HG02798 (cell line): ENCODE data around the gene DCTN3.
A peak's percentile ranks its signal among the peaks of the same experiment; 100 is the strongest.

Experiments used
- ATAC-seq: cut with Tn5 transposase; IDR thresholded peaks from one replicate; pipeline ENCODE4 v1.9.1; 2021; ENCODE audit warnings: mild to moderate bottlenecking; ENCODE audit not compliant: unreplicated experiment, poor library complexity

DCTN3 gene

DNA sequence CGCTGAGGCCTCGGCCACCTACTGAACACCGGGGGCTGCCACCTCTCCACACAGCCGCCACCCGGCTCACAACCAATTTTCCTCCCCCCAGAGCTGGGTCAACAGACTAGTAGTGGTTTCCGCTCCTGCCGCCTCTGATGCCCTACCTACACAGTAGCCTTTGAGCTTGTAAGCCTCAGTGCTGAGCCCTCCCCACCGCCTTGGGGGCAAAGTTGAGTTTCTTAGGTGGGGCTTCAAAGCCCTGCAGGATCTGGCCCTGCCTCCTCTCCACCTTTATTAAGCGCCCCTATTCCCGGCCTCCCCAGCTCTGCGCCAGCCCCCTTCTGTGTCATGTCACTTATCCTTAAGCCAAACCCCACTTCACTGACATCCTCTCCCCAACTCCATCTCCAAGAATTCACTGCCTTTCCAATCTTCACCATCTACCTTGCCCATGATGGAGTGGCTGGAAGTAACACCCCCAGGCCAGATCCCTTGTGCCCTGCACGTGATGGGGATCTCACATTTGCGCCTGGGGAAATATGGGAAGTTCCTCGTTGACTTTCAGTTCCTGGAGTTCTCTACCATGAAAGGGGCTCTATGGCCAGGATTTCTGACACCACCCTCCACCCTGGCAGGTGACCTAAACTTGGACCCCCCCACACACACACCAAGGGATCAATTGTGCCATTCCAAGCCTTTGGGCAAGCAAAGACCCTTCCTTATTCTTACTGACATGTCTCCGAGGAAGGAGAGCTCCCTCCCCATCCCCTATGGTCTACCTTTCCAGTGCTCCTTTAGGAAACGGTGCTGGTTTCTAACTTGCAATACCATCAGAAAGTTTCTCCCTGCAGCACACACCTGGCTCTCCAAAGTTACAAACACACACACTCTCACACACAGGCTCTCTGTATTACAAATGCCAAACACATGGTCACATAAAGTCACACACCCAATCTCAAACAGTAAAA is 28.1 kb downstream of the DCTN3 start:
- ATAC-seq, result no peak

DNA sequence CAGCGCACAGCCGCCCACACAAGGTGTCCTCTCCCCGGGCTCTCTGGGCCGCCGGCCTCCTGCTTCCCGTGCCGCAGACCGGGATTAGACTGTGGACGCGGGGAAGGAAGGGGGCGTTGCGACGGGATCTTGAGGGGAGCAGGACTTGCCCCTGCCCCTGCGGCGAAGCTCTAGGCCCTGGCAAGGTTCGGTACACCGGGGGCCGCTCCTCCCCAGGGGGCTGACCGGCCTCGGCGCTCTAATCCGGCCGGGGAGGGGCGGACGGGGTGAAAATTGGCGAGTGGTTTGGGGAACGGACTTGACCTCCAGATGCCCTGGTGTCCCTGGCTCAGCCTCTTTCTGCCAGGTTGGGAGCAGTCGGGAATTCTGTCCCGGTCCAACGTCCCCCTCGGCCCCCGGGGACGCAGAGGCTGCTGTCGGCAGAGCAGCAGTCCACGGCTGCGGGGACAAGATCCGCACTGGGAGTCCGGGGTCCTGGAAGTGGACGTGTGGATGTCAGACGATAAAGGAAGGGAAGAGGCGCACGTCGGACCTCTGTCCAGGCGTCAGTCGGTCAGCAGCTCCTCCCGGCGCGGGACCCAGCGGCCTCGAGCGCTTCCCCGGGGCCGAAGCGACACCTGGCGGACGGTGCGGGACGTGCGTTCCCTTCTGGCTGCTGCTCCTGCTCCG is 28.9 kb downstream of the DCTN3 start:
- ATAC-seq, result peak; percentile 85

DNA sequence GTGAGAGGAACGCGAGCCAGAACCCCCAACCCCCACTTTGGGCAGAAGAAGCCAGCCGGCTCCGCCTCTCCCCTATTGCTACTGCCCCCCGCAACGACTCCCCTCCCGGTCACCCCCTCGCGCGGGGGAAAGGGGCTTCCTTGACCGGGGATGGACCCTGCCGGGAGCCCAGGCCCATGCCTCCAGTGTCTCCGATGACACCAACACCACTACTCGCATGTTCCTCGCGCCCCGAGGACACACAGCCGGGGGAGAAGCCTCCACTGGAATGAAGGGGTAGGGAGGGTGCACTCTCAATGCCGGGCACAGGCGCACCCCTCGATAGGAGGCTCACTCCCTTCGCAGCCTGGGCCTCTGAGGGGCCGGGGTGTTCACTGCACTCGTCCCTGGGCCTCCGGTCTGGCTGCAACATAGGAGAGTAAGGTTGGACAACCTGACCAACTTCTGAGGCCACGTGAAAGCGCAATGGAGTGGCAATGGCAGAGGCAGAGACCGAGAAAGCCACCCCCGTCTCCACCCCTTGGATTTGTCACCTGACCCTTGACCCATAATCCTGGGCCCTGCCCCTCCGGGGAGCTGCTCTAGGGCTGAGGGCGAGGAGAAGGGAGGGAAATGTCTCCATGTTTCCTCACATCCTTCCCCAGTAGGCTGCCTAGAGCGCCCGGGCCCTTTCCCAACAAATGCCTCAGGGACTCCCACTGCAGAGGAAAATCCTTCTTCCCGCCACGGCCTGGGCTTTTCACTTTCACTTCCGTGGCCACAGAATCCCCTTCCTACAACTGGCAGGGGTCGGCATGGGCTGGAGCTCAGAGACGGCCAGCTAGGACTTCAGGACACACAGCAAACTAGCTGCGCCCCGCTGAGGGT is 29.7 kb downstream of the DCTN3 start:
- ATAC-seq, result no peak

DNA sequence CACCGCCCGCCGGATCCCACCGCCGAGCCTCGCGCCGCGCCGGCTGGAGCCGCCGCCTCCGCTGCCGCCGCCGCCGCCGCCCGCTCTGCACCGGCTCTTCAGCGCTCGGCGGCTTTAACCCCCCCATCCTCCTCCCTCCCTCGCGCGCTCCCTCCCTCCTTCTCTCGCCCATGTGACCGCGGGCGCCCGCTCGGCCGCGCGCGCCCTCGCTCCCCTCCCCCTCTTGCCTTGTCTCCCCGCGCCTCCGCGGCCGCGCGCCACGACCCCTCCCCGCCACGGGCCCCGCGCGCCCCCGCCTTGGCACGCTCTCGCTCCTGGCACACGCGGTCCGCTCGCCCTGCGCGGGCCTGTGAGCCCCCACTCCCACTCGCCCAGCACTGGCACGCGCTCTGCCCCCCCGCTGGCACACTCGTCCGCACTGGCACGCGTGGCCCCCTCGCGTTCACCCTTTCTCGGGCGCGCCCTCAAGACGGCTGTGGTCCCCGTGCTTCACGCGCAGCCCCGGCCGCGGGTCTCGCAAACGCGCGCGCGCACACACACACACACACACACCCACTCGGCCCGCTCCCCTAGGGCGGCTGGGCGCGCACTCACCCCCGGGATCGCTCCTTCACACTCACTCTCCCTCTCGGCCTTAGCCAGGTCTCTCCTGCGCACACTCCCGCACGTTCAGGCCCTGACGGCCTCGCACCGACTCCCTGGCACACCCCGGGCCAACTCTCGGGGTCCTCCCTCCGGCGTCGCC is 30.5 kb downstream of the DCTN3 start, which contains the start of gene CNTFR:
Gene CNTFR, minus strand, starts transcription at position 89 of the 745 bp plus-strand sequence. CDS start 20,743 bp downstream, outside the sequence.
- ATAC-seq, result no peak

DNA sequence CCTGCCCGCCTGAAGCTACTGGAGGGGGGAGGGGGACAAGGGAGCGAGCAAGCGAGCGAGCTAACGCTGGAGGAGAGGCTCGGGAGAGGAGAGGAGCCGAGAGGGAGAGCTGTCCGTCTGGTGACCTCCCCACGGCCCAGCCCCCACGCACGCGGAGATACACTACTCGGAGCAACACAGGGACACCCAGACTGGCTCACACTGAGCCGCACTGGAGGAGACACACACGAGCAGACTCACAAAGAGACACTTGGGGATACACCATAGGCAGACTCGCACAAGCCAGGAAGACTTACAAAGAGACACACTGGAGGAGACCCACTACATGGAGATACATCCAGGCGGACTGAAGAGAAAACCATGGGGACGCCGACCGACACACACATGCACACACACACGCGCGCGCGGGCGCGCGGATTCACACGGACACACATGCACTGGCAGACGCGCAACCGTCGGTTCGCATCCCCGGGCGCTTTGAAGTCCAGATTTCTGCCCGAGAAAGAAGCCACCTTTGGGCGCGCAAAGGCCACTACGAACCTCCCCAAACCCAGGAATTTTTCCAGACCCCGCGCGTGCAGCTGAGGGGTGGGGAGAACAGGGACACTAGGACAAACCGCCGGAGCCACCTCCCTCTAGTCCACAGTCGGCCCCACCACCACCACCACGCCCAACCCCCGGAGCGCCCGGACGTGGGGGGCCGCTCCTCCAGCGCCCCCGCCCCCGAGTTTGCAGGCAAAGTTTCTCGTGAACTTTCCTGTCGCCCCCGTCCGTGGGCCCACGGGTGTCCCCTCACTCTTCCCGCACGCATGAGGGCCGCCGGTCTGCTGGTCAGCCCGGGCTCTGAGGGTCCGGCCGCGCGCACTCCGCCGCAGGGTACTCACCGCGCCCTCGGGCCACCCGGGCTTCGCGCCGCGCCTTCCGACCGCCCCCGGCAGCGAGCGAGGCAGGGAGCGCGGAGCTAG is 31.3 kb downstream of the DCTN3 start:
- ATAC-seq, result no peak

DNA sequence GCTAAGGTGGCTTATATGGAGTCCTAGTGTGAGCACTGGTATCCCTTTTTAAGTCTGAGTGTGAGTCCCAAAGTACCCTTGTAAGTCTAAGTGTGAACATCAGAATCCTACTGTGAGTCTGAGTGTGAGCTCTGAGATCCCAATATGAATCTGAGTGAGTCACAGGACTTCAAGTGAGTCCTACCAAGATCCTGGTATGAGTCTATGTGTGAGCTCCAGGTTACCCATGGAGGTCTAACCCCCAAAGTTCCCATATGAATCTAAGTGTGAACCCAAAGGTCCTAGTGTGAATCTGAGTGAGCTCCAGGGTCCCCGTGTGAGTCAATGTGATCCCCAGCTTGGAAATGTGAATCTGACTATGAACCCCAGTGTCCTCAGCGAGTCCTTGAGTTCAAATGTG is 33.0 kb downstream of the DCTN3 start:
- ATAC-seq, result no peak

DNA sequence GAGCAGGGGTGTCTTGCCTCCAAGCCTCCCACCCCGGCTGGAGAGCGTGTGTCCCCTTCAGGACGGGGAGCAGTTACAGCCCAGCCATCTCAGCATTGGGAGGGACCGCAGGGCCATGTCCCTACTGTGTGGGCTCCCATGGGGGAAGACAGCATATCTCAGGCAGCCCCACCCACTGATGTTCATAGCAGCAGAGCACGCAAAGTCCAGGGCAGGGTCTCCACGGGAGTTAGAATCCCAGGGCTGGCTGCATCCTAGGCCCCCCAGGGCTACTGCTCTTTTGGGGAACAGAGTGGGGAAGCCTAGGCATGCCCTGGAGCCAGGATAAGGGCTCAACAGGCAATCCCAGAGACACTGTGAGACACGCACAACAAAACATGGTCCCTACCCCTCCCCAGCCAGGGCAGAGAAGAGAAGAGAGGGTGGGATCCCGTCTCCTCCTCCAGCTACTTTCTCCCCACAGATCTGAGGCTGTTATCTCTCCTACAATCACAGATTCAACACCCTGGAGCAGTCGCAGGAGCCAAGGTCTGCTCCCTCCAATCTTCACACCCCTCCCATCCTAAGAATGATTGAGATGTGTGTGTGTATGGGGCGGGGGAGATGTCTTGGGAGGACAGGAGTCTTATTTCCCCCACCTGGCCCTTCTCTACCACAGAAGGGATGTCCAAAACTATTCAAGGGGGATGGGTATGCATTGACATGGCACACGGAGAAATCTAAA is 34.2 kb downstream of the DCTN3 start:
- no peak for ATAC-seq

DNA sequence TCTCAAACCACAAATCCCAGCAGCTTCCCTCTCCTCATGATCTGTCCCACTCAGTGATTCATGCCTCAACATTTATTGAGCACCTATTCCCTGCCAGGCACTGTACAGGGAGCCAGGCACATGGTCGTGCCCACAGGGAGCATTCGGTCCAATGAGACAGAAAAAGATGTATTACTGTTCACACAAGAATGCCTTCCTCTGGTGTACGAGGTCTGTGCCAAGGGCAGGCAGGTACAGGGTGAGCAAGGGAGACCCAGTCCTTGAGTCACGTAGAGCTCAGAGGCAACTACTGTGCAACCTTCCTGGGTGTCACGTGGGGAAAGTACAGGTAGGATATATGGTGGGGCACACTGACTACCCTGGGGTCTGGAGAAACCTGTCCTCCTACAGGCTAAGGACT is 35.3 kb downstream of the DCTN3 start:
- no peak for ATAC-seq

DNA sequence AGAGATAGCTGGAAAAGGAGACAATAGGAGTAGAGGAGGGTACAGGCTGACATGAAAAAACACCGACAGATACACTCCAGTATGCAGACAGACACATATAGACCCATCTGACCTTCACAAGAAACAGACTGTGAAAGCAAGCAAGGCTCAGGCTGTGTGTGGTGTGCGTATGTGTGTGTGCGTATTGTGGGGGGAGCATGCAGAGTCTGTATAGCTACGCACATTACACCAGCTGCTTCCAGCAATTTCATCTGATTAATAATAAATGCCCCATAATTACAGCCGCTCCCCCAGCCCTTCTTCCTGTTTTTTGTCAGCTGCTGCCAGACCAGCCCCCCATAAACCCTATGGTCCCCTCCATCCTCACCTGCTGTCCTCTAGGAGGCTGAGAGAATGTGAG is 37.5 kb downstream of the DCTN3 start:
- ATAC-seq, result no peak

DNA sequence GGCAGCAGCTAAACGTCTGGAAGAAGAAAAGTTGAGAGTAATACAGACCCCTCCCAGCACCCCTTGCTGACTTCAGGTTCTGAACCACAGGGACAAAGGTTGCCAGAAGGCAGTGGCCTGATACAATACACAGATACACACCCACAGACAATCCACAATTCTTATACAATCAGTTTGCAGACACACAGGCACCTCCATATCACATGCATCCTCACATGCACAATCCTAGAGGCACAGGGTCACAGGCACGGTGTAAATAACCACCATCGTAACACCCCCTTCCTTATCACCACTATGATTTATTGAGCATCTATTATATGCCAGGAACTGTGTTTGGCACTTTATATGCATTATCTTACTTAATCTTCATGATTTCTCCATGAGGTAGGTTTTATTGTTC is 39.0 kb downstream of the DCTN3 start:
- no peak for ATAC-seq

DNA sequence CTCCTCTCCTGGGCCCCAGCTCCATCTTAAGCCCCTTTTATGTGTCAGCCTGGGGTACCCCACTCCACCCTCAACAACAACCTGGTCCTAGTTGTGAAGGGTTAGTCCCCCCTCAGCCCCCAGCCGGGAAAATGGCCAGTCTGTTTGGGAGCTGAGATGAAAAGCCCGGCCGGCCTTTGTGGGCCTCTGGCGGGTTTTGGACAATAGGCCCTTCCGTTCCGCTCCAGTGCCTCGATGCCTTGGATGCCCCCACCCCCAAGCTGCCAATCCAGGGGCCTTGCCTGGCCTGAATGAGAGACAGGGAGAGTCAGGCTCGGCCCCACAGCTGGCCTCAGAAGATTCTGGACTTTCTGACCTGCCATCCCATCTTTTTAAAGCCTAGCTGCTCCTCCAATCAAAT is 39.9 kb downstream of the DCTN3 start:
- no peak for ATAC-seq

DNA sequence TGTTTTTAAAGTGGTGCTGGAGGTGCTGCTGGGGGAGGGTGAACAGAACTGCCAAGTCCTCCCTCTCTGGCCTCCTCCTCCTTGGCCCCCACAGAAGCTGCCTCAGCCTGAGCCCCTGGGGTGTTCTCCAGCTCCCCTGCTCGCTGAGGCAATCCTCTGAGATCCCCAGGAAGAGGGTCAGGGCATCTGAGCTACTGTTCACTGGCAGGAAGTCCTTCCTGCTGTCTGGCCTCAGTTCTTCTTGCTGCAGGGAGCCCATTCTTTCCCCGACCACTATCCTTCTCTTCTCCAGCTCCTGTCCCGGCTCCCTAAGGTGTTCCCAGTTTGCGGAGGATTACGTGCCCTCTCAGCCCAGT is 40.5 kb downstream of the DCTN3 start:
- no peak for ATAC-seq

DNA sequence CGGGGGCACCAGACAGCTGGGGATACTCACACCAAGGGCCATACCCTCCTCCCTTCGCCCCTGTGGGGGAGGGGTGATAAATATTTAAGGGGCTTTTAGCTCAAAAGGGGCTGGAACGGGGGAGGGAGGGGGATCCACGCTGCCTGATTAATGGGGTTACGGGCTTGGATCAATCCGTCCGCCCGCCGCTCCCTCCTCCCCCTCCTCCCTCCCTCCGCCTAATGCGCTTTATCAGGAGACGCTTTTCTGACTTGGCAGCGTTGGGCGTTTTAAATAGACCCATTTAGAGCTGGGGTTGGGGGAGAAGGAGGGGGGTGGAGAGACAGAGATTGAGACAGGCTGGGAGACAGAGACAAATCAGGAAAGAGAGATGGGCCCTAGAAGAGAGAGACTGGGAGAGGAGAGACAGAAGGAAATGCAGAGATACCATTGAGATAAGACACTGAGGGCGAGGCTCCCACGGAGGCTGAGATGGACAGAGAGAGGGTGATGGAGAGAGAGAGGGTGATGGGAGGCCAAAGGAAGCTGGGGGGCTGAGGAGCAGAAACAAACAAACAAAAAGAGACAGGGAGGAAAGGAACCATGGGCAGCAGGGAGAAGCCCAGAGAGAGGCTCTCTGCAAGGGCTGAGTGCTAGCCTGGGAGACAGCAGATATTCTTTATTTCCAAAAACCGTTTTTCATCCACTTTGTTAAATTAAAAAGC is 41.0 kb downstream of the DCTN3 start:
- ATAC-seq, result no peak

DNA sequence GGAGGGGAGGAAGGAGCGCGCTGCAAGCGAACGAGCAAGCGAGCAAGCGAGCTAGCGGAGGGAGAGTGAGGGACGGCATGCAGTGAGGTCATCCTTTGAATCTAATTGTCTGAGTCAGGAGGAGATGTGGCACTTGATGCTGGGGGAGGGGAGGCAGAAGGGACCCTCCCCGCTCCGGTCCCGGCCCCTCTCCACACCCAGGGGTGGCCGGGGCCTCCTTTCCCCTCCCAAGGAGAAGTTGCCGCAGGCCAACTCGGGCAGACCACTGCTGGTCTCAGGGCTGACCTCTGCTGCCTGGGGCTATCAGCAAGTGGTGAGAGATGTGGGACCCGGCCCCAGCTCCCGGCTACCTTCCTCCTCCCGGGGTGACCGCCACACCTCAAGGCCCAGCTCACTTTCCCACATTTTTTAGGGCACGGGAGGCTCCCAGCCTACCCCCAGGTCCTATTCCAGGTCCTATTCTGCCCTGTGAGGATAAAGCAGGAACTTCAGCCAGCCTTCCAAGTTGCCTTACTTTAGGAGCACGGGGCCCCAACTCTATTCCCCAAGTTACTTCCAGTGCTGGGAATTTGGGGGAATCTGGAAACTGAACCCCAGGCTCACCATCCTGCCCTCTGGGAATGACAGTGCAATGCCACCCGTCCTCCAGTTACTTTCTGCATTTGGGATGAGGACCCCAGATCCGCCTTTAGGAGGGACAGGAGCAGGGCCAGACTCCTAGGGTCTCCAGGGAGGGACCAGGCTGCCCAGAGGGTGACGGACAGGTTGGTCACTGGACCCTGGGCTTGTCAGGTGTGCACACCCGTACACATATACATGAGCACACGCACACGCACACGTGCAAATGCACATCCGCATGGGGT is 41.8 kb downstream of the DCTN3 start:
- no peak for ATAC-seq

DNA sequence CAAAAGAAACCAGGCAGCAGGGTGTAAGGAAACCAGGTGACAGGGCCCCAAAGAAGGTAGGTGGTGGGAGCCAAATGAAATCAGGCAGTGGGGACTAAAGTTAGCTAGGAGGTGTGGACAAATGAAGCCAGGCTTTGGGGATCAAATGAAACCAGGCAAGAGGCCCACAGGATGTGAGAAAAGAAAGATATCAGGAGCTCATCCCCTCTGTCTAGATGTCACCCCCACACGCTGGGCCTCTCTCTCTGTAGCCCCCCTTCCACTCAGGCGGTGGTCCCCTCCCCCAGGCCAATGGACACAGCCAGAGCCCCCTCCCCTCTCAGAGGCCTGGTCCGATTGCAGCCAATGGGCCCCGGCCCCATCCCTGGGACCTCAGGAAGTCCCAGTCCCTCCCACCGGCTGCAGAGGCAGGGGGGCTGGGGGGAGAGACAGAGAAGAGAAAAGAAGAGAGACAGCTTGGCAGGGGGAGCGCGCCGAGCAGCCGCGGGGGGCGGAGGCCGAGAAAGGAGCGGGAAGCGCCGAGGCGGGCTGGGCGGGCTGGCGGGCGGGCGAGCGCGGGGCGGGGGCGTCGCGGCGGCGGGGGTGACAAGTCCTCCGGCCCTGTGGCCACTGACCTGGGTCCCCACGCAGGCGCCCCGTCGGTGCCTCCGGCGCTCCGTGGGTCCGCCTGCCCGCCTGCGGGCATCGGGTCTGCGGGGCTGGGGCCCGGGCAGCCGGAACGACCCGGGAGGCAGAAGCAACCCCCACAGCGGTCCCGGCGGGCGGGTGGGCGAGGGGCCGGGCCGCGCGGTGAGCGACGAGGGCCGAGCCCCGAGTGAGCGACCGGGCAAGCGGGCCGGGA is 42.7 kb downstream of the DCTN3 start:
- no peak for ATAC-seq
